ENCODE data around the gene SLC10A7. TPM values are rescaled to one million over a fixed set of nuclear protein-coding genes. Genes with fewer than 3 reads are reported as not detected.

Gene SLC10A7
- total and polyA plus RNA-seq, 10 of the 15 experiments (the other 5 are each of a cell fraction or from before 2014, with no cell fraction given), result 4.6 to 23.7 (median 15.6) TPM

DNA sequence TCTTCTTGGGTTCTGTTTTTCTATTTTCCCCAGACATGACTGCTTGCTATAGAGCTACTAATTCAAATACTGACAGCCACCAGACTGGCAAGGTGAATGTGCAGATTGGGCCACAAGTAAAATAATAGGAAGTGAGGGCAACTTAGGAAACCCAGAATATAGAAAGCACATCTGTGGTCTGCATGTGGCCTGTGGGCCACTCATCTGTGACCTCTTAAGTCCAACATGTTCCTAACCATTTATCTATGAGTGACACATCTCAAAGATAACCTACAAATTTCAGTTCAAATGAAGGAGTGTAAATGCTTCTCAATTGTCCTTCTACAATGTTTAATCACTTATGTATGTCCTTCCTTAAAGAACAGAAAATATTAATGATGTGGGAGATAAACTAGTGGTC, 178.5 kb downstream of the SLC10A7 start (continued):
- TF ChIP-seq BCLAF1 (IDR thresholded peaks at IDR 0.05) (no peak), ATF2 (IDR thresholded peaks at IDR 0.05; ENCODE audit: low read length) (no peak), ZNF217 (IDR thresholded peaks at IDR 0.05) (no peak), HDAC2 (IDR thresholded peaks at IDR 0.05) (no peak), SUZ12 (IDR thresholded peaks at IDR 0.05; ENCODE audit: unreplicated experiment) (no peak), FOS (IDR thresholded peaks at IDR 0.05; ENCODE audit: borderline replicate concordance, extremely low read depth, insufficient read length) (no peak), IKZF2 (IDR thresholded peaks at IDR 0.05) (peak in 1 of 2 experiments; percentile 31; a peak in 1 of 4 replicates), RUNX3 (IDR thresholded peaks at IDR 0.05; ENCODE audit: low read length) (peak; percentile 87), CBX5 (IDR thresholded peaks at IDR 0.05; ENCODE audit: low read depth) (no peak), ZBED1 (IDR thresholded peaks at IDR 0.05; ENCODE audit: borderline replicate concordance) (no peak)
- TF ChIP-seq, protein P1, sequence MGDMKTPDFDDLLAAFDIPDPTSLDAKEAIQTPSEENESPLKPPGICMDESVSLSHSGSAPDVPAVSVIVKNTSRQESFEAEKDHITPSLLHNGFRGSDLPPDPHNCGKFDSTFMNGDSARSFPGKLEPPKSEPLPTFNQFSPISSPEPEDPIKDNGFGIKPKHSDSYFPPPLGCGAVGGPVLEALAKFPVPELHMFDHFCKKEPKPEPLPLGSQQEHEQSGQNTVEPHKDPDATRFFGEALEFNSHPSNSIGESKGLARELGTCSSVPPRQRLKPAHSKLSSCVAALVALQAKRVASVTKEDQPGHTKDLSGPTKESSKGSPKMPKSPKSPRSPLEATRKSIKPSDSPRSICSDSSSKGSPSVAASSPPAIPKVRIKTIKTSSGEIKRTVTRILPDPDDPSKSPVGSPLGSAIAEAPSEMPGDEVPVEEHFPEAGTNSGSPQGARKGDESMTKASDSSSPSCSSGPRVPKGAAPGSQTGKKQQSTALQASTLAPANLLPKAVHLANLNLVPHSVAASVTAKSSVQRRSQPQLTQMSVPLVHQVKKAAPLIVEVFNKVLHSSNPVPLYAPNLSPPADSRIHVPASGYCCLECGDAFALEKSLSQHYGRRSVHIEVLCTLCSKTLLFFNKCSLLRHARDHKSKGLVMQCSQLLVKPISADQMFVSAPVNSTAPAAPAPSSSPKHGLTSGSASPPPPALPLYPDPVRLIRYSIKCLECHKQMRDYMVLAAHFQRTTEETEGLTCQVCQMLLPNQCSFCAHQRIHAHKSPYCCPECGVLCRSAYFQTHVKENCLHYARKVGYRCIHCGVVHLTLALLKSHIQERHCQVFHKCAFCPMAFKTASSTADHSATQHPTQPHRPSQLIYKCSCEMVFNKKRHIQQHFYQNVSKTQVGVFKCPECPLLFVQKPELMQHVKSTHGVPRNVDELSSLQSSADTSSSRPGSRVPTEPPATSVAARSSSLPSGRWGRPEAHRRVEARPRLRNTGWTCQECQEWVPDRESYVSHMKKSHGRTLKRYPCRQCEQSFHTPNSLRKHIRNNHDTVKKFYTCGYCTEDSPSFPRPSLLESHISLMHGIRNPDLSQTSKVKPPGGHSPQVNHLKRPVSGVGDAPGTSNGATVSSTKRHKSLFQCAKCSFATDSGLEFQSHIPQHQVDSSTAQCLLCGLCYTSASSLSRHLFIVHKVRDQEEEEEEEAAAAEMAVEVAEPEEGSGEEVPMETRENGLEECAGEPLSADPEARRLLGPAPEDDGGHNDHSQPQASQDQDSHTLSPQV (IDR thresholded peaks at IDR 0.05), result no peak
- TF ChIP-seq, protein P2, sequence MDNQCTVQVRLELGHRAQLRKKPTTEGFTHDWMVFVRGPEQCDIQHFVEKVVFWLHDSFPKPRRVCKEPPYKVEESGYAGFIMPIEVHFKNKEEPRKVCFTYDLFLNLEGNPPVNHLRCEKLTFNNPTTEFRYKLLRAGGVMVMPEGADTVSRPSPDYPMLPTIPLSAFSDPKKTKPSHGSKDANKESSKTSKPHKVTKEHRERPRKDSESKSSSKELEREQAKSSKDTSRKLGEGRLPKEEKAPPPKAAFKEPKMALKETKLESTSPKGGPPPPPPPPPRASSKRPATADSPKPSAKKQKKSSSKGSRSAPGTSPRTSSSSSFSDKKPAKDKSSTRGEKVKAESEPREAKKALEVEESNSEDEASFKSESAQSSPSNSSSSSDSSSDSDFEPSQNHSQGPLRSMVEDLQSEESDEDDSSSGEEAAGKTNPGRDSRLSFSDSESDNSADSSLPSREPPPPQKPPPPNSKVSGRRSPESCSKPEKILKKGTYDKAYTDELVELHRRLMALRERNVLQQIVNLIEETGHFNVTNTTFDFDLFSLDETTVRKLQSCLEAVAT (IDR thresholded peaks at IDR 0.05), result no peak
- TF ChIP-seq, protein P3, sequence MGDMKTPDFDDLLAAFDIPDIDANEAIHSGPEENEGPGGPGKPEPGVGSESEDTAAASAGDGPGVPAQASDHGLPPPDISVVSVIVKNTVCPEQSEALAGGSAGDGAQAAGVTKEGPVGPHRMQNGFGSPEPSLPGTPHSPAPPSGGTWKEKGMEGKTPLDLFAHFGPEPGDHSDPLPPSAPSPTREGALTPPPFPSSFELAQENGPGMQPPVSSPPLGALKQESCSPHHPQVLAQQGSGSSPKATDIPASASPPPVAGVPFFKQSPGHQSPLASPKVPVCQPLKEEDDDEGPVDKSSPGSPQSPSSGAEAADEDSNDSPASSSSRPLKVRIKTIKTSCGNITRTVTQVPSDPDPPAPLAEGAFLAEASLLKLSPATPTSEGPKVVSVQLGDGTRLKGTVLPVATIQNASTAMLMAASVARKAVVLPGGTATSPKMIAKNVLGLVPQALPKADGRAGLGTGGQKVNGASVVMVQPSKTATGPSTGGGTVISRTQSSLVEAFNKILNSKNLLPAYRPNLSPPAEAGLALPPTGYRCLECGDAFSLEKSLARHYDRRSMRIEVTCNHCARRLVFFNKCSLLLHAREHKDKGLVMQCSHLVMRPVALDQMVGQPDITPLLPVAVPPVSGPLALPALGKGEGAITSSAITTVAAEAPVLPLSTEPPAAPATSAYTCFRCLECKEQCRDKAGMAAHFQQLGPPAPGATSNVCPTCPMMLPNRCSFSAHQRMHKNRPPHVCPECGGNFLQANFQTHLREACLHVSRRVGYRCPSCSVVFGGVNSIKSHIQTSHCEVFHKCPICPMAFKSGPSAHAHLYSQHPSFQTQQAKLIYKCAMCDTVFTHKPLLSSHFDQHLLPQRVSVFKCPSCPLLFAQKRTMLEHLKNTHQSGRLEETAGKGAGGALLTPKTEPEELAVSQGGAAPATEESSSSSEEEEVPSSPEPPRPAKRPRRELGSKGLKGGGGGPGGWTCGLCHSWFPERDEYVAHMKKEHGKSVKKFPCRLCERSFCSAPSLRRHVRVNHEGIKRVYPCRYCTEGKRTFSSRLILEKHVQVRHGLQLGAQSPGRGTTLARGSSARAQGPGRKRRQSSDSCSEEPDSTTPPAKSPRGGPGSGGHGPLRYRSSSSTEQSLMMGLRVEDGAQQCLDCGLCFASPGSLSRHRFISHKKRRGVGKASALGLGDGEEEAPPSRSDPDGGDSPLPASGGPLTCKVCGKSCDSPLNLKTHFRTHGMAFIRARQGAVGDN (IDR thresholded peaks at IDR 0.05), result no peak
